GM21576 (cell line): ENCODE data around the gene MAPRE2.

Source experiments
- ATAC-seq: cut with Tn5 transposase; IDR thresholded peaks from one replicate; pipeline ENCODE4 v1.9.1; 2021; ENCODE audit warnings: mild to moderate bottlenecking, moderate library complexity; ENCODE audit not compliant: unreplicated experiment

Gene MAPRE2

DNA sequence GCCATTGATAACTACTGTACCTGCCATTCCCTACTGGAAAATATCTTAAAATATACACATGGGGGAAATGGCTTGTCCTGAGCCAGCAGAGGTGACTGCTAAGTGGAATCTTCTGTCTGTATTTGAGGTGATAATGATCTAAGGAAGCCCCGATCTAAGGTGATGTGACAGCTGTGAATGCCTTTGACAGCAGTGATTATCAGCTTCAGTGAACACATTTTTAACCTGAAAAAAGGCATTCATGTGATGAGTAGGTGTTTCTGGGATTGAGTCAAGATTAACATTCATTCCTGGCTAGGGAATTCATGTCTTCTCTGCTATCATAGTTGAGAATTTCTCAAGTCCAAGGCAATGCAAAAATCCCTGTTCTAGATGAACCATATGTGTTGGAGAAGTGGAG, 9.1 kb upstream of the MAPRE2 start:
- no peak for ATAC-seq

DNA sequence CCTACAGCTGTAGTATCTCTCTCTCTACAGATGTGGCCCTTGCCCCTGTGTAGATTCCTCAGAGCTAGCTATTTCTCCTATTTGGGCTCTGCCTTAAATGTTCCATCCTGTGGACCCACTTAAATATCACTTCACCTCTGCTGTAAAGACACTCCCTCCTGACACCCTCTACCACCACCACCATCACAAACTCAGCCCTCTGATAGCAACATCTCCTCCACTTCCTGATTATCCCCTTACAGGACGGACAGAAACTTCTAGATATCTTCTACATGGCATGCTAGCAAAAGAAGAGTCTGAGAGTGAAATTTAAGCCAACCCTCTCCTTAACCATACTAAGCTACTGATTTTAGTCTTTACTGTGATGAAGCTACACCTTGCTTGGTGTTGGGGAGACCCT, 3.2 kb upstream of the MAPRE2 start:
- no peak for ATAC-seq

DNA sequence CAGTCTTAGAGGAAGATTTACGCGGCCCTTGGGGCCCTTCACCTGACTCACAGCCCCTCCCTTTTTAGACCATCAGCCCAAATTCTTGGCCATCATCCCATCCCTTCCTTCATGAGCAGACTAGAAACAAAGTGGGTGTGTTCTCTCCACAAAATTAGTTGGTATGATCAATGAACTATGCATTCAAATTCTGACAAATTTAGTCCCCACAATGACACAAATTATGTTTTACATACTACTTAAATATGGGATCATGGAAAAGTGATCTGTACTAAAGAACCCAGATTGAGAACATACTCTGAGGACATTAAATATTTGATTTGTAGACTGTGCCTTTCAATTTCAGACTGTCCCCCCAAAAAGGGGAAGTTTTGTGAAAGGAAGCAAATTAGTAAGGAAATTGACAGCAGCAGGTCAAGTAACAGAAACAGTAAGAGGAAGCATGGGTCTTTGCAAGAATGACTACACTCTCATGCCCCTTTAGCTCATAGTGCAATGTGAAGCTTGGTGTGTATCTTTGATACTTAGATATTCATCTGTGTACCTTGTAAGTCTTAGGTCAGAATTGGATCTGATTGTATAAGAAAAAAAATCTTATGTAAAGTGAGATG, 2.2 kb upstream of the MAPRE2 start:
- peak; percentile 43 for ATAC-seq

DNA sequence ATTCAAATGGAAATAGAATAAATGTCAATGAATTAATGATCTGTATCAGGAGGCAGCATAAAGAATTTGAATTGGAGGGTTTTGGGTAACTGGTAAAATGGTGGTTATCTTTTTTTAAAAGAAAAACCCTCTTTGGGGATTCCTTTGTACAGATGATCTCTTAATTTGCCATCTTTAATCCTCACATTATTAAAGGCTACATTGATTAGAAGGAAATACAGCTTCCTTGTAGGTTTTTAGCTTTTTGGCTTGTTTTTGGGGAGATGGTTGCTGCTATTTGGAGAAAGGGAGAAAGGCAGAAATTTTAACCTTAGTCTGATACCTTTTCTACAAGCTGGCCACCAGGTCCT, 600 bp upstream of the MAPRE2 start:
- ATAC-seq: no peak

DNA sequence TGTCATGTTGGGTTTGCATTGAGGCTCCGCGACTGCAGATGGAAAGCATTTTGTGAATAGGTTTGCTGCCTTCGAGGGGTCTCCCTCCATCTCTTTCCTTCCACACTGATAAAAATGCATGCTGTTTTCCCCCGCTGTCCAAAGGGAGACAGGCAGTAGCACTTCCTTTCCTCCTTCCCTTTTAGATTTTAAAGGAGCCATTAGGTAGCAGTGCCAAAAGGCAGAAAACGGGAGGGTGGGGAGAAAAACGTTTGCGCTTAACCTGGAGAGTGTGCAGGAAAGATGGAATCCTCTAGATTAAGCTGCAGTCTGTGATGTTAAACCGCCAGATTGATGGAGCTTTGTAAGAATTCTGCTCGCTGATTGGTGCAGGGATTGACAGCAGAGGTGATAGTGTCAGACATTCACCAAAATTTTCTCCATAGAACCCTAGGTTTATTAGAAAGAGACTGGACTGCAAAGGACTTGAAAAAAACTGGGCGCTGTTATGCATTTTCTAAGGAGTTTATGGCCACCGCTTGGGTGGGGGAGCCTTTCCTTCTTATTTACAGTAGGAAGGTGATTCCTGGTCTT, 688 bp downstream of the MAPRE2 start:
- no peak for ATAC-seq

DNA sequence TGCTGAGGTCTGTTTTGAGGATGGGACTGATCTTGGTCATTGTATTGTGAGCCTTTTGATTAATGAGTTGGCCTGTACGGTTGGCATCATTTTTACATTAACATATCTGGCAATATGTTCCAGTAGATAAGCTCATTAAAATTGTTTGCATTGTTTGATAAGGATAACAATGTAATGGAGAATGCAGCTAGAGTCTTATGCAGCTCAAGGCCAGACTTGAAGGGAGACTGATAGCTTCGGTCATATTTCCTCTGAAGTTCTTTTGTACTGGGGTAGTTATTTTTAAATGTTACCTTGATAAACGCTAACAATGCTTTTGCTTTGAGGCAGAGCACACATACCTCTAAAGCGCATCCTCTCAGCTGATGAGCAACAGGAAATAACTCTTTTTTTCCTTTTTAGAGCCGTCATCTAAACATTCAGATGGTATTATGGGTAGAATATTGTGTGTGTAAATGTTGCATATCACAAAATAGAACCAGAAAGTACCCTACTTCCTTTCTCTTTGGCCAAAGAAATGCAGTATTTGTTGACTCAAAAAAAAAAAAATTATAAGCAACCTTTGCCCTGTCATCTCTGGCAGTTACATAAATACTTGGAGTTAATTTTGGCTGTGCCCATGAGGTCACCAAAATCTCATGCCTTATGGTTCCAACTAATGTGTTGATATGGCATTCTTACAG, 1.3 kb downstream of the MAPRE2 start:
- no peak for ATAC-seq

DNA sequence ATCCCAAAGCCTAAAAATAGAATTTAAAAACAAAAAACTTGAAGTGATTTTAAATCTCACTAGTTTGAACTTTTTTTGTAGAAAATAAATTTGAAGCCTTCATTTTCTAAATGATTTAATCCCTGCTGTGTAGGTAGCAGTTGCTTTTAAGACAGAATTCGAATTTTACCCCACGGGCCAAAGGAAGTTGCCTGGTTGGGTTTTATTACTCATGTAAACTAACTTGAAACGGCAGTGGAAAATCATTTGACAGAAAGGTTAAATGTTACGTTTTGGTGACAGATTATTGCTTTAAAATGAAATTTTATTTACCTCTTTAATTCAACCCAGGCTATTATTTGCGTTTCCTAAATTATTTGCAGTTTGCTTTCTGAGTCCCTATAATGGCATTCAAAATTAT, 2.0 kb downstream of the MAPRE2 start:
- no peak for ATAC-seq

DNA sequence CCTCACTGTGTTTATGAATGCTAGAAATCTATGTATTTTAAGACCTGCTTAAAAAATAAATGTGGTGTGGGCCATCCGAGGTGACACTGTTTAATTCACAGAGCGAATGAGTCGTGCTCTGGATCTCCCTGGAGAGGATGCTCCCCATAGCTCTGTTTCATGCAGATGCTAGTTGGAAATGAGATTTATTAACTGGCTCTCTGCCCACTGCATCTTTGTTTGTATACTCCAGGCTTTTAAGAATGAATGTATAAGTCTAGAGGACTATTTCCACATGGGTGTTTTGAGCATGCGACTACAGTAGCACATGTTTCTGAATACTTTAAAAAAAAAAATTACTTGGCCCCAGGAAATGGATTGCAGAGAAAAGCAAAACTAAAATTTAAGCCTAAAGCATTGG, 3.9 kb downstream of the MAPRE2 start:
- ATAC-seq: no peak

DNA sequence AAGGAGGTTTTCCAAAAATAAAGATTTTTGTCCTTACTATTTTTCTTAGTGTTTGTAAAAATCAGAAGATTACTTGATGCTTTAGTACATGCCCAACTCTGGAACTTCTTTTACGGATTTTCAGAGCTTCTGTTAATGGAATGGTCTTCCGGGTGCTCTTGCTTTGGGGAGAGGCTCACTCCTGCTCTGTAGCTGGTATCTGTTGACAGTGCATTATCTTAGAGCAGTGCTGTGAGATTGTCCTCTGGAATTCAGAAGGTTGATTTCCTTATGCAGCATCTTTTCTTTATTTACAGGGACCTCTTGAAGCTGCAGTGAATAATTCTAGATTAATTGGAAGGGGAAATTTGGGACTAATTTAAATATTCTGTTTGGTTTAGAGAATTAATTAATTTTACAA, 4.6 kb downstream of the MAPRE2 start:
- ATAC-seq: no peak

DNA sequence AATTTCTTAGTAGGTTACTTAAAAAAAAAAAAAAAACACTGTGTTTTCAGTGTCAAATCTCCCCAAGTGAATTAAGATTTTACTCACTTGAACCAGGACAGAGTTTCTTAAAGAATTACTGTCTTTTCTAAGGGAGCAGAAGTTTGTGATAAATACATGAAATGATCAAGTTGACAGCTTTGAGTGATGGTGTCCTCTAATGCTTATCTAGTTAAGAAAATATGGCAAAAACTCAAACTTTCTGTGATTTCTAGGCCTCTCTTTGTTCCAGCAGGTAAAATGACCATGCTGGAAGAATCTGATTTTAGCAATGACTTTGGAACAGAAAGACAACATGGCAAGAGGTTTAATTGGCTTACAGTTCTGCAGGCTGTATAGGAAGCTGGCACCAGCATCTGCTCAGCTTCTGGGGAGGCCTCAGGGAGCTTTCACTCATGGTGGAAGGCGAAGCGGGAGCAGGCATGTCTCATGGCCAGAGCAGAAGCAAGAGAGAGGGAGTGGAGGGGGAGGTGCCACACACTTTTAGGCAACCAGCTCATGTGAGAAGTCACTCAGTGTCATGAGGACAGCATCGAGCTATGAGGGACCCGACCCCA, 6.6 kb downstream of the MAPRE2 start:
- ATAC-seq: no peak

DNA sequence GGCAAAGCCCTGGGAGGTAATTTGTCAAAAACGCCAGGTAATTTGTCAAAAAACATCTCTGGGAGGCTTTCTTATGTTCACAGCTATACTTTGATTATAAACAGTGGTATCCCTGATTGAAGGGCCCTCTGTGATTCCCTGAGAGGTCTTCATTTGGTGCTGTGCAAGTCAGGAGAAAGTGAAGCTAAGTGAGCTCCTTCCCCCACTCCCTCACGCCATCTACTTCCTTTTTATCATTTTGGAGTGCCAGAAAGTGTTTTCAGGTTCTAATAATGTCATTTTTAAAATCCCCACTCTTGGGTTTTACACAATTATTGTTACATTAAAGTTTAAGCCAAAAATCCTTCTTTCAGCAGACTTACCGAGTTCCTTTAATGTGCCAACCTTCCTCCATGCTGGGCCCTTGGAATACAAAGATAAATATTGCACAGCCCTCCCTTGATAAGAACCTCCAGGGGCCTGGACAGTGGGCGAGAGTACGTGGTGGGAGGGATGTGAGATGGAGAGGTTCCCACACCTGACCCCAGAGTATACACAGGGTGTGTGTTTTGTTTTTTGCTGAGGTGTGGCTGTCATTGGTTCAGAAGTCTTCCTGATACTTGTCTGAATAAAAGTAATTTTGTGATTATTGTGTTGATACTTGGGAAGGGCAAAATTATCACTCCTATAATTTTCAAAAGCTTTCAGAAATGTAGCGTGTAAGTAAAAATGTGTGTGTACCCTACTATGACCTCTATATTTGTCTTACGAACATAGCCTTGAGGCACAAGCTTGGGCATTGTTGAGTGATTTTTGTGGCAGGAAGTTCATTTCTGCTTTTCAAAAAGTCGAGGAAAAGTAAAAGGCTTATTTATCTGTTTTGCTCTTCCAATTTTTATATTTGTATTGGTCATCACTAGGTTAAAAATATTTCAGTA, 8.2 kb downstream of the MAPRE2 start:
- ATAC-seq: peak; percentile 28

DNA sequence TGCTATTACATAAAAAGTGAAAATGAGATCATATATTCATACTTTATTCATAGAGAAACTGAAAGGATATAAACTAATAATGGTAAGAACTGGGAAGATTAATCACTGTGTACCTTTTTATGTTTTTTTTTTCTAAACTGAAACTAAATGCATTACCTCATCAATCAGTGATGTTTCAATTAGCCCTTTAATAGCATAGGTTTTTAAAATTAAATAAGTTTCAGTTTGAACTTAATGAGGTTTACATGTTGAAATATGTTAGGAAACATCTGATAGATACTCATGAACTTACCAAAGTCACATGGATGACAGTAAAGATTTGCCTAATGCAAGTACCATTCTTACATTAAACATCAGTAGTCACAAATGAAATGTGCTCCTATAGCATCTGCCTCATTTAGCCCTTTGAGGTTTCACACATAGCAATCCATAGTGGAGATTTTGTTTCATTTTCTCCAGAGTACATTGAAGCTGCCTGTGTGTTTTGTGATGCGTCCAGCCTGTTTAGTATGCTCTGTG, 8.9 kb downstream of the MAPRE2 start:
- ATAC-seq: peak; percentile 38

DNA sequence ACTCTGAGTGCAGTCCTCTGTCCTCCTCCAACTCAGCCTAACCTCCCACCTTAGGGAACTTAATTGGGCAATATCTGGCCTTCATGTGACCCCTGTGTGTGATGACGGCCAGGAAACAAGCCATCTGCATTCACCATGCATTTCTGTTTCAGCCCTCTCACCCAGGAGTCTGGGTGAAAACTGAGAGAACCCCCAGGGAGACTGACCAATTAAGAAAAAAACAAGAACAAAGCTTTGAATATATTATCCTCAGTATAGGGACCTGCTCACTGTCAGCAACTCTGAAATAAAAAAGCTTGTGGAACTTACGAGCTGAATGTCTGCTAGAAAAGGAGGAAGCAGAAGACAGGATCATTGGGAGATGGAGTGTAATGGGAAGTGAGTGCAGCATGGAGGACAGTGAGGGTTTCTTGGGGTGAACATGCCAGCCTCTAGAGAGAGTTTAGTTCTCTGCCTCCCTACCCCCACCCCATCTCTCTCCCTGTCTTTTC, 9.5 kb downstream of the MAPRE2 start:
- ATAC-seq: peak; percentile 31

DNA sequence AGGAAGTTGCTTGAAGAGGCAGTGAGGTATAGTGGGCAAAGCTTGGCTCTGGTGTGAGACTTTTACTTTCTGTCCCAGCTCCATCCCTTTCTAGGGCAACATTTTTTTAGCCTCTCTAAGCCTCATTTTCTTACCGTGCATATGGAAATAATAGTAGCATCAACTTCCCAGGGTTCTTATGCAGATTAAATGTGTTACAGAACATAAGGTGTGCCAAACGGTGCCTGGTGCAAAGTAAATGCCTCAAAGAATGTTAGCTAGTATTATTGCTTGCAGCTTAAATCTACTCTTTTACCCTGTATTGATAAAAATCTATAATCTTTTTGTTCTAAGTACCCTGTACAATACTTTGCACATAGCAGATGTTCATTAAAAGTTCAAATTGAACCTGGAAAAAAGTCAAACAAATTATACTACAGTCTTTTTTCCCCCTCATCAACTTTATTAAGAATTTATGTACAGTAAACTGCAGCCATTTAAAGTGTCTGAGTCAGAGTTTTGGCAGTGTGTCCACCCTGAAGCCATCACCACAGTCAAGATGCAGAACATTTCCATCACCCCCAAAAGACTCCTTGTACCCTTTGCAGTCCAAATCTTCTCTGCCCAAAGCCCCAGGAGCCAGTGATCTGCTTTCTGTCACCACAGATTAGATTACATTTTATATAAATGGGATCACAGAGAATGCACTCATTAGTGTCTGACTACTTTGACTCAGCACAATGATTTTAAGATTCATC, 10.6 kb downstream of the MAPRE2 start:
- ATAC-seq: no peak

DNA sequence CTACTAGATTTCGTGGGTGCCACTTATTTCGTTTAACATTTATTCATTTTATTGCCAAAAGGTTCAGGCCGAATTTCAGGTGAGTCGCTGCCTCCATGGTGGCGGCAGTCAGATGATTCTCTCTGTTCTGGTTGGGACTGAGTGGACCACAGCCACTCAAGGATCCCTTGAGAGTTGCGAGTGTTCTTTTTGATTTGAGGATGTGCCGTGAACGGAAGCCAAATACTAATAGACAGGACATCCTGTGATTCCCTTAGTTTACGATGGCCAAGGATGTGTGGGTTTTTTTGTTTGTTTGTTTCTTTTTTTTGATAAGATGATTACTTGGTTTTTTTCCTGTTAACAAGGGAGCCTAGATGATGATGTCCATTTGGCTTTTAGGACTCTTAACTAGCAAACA, 13.2 kb downstream of the MAPRE2 start:
- ATAC-seq: no peak

DNA sequence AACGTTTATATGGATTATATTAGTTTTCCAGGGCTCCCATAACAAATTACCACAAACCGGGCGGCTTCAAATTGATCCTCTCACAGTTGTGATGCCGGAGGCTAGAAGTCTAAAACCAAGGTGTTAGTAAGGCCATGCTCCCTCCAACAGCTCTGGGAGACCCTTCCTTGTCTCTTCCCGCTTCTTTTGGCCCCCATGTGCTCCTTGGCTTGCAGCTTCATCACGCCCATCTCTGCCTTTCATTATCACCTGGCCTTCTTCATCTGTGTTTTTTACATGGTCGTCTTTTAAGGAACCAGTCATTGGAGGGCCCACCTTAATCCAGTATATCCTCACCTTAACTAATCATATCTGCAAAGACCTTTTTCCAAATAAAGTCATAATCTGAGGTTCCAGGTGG, 13.9 kb downstream of the MAPRE2 start:
- ATAC-seq: no peak

DNA sequence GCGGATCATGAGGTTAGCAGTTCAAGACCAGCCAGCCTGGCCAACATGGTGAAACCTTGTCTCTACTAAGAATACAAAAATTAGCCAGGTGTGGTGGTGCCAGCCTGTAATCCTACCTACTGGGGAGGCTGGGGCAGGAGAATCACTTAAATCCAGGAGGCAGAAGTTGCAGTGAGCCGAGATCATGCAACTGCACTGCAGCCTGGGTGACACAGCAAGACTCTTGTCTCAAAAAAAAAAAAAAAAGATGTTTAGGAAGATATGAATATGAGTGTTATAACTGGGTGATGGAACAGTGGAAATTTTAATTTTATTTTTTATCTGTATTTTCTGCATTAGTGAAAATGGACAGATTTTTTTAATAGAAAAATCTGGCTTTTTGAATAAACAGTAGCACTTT, 14.5 kb downstream of the MAPRE2 start:
- no peak for ATAC-seq

DNA sequence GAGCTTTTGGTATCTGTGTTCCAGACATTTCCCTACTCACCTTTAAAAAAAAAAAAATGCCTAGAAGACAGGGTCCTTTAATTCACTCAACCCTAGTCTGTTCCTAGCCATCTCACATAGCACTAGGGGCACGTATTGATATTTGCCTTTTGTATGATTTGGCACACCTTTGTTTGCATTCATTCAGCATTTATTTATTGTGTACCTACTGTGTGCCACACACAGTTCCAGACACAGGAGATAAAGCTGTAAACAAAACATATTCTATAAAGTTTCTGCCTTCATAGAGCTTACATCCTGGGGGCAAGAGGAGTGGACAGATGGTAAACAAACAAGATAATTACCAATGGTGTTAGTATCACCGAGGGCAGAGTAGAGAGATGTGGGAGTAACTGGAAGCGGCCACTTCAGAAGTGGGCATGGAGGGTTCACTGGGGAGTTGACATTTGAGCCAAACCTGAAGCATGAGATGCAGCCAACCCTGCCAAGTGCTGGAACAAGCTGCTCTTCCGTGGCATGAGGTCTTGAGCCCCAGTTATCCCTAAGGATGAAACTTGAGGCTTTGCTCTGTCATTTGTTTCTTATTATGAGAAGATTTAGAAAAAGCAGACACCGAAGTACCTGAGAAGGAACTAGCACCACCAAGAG, 18.2 kb downstream of the MAPRE2 start:
- ATAC-seq: no peak

DNA sequence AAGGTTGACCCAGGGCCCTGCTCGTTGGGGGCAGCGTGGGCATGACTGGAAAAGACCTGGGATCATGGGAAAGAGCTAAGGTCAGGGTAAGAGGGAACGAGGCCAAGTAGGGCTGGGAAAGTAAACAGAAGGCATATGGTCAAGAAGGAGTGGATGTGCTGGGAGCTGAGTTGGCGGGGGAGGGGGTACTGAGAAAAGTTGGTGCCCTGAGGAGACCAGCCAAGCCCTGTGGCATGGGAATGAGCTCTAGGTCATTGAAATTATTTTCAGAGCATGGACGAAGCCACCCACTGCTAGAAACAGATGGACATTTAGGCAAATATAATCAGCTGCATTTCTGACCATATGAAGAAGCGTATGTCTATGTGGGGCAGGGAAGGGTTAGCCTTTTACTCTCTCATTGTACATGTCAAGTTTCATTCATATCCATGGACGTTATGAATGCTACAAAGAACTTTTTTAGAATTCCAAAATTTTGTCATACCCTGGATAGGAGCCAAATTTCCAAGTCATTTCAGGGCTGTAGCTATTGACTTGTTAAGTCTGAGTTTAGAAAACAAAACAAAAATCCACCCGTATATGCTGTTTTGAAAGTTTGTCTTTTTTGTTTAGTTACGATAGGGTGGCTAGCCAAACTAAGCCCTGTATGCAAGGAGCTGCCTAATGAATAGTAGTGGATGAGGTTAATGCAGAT, 19.1 kb downstream of the MAPRE2 start:
- no peak for ATAC-seq
